Panc1 (cell line): ENCODE data around the gene SH3PXD2A.

Experiments used
- POLR2AphosphoS5 ChIP-seq: IDR thresholded peaks from 2 replicates; pipeline ENCODE4 v1.6.1; 2012; ENCODE audit warnings: mild to moderate bottlenecking, low read depth, low read length, moderate library complexity
- SIN3A ChIP-seq: IDR thresholded peaks from 2 replicates; pipeline ENCODE4 v1.6.1; 2012; ENCODE audit warnings: low read depth, mild to moderate bottlenecking, low read length, moderate library complexity, borderline replicate concordance; ENCODE audit not compliant: insufficient read depth
- TCF7L2 ChIP-seq: IDR thresholded peaks from 2 replicates; pipeline ENCODE4 v1.6.1; 2011; ENCODE audit warnings: mild to moderate bottlenecking, low read depth, low read length, inconsistent platforms
- TF ChIP-seq, protein P1 (sequence below), 2 experiments: IDR thresholded peaks; 2 replicates each; pipeline ENCODE4 v1.6.1; 2011 to 2012; ENCODE audit warnings: low read depth in 2 of 2, control low read depth in 1 of 2, low read length in 1 of 2, mild to moderate bottlenecking in 1 of 2, moderate library complexity in 1 of 2; ENCODE audit not compliant: insufficient read depth in 1 of 2
- TF ChIP-seq, protein P2 (sequence below): fragments of 450-650 bp; IDR thresholded peaks from 2 replicates; pipeline ENCODE4 v1.5.1; 2017; ENCODE audit warnings: mild to moderate bottlenecking

DNA sequence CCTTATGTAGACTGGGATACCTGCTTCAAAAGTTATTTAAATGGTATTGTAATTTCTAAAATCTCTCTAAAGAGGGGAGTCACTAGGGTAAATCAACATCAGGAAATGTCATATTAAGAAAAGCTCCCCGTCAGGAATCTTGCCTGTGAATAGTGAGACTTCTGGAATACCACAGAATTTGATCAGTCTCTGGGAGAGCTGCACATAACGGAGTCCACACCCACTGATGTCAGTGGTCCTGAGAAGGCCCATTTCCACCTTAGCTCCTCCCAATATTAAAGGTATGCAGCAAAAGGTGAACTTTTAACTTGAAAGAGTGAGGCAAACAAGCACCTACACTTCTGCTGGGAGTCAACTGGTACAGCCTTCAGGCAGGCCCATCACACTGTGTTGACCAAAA, 35.3 kb upstream of the SH3PXD2A start:
- TF ChIP-seq, protein P1, sequence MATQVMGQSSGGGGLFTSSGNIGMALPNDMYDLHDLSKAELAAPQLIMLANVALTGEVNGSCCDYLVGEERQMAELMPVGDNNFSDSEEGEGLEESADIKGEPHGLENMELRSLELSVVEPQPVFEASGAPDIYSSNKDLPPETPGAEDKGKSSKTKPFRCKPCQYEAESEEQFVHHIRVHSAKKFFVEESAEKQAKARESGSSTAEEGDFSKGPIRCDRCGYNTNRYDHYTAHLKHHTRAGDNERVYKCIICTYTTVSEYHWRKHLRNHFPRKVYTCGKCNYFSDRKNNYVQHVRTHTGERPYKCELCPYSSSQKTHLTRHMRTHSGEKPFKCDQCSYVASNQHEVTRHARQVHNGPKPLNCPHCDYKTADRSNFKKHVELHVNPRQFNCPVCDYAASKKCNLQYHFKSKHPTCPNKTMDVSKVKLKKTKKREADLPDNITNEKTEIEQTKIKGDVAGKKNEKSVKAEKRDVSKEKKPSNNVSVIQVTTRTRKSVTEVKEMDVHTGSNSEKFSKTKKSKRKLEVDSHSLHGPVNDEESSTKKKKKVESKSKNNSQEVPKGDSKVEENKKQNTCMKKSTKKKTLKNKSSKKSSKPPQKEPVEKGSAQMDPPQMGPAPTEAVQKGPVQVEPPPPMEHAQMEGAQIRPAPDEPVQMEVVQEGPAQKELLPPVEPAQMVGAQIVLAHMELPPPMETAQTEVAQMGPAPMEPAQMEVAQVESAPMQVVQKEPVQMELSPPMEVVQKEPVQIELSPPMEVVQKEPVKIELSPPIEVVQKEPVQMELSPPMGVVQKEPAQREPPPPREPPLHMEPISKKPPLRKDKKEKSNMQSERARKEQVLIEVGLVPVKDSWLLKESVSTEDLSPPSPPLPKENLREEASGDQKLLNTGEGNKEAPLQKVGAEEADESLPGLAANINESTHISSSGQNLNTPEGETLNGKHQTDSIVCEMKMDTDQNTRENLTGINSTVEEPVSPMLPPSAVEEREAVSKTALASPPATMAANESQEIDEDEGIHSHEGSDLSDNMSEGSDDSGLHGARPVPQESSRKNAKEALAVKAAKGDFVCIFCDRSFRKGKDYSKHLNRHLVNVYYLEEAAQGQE (IDR thresholded peaks at IDR 0.05; ENCODE audit: insufficient read depth in 1 of 2, low read depth in 2 of 2, low read length in 1 of 2) = no peak
- TF ChIP-seq, protein P2, sequence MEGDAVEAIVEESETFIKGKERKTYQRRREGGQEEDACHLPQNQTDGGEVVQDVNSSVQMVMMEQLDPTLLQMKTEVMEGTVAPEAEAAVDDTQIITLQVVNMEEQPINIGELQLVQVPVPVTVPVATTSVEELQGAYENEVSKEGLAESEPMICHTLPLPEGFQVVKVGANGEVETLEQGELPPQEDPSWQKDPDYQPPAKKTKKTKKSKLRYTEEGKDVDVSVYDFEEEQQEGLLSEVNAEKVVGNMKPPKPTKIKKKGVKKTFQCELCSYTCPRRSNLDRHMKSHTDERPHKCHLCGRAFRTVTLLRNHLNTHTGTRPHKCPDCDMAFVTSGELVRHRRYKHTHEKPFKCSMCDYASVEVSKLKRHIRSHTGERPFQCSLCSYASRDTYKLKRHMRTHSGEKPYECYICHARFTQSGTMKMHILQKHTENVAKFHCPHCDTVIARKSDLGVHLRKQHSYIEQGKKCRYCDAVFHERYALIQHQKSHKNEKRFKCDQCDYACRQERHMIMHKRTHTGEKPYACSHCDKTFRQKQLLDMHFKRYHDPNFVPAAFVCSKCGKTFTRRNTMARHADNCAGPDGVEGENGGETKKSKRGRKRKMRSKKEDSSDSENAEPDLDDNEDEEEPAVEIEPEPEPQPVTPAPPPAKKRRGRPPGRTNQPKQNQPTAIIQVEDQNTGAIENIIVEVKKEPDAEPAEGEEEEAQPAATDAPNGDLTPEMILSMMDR = no peak
- TF ChIP-seq POLR2AphosphoS5 (no peak), TCF7L2 (no peak), SIN3A (no peak)
